Upper lobe of right lung (tissue), 1 donor: ENCODE measurements around the gene TARP.
"Not testable (repeated sequence)": the region's sequence is repeated elsewhere in the genome, so short reads cannot be mapped to it uniquely, and the experiment has no call there.

Source experiments
- ATAC-seq: fragments of 200-7000 bp; cut with Tn5 transposase; one replicate; pipeline ENCODE4 v1.9.1; 2020; ENCODE audit warnings: mild to moderate bottlenecking, moderate library complexity
- DNase-seq: peaks from one replicate; pipeline ENCODE4 v3.0.0-alpha.2; 2020
- H3K27ac ChIP-seq: fragments of 200-600 bp; one replicate; pipeline ENCODE4 v1.8.0; 2022
- H3K27me3 ChIP-seq: fragments of 200-600 bp; one replicate; pipeline ENCODE4 v1.8.0; 2022; ENCODE audit warnings: mild to moderate bottlenecking
- H3K36me3 ChIP-seq: fragments of 200-600 bp; one replicate; pipeline ENCODE4 v1.8.0; 2022
- H3K4me1 ChIP-seq: fragments of 200-600 bp; one replicate; pipeline ENCODE4 v1.8.0; 2022
- H3K4me3 ChIP-seq: fragments of 200-600 bp; one replicate; pipeline ENCODE4 v1.8.0; 2022; ENCODE audit warnings: mild to moderate bottlenecking
- H3K9me3 ChIP-seq: fragments of 200-600 bp; one replicate; pipeline ENCODE4 v1.8.0; 2022
- intact Hi-C: fragments of 100-400 bp; cut with DNase I; formaldehyde crosslinking; loops from one replicate; pipeline ENCODE4 v1.11.0; 2022
- TF ChIP-seq, protein P1 (sequence below): fragments of 200-600 bp; IDR thresholded peaks from one replicate; pipeline ENCODE4 v1.8.0; 2022; ENCODE audit warnings: antibody characterized with exemption
- donor health status: DM: no; HTN: yes; CAD: no; lungs with severe emphysema.

Gene TARP

DNA sequence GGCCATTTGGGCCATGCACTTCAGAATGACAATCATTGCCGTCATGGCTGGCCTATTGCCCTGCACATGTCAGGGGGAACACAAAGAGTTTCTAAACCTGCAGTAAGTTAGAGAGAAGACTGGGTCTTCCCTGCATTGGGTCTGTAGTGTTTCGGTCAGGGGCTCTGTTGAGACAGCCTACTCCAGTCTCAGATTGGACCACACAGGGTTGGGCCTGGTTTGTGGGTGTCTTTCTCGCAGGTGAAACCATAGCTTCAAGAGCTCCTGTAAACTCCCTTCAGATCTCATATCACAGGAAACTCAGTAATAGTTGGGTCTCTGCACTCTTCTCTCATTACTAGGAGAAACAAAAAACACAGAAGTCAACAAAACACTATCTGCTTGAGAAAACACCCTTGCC lies 7.3 kb upstream of the TARP start:
- Histone ChIP-seq H3K27me3 (peaks cover 3% of the 10 kb centered on the region), H3K4me3 (no peak overlapping the region), H3K9me3 (no peaks in the 10 kb centered on the region), H3K27ac (no peak overlapping the region), H3K36me3 (no peaks in the 10 kb centered on the region), H3K4me1 (no peaks in the 10 kb centered on the region)
- TF ChIP-seq, protein P1, sequence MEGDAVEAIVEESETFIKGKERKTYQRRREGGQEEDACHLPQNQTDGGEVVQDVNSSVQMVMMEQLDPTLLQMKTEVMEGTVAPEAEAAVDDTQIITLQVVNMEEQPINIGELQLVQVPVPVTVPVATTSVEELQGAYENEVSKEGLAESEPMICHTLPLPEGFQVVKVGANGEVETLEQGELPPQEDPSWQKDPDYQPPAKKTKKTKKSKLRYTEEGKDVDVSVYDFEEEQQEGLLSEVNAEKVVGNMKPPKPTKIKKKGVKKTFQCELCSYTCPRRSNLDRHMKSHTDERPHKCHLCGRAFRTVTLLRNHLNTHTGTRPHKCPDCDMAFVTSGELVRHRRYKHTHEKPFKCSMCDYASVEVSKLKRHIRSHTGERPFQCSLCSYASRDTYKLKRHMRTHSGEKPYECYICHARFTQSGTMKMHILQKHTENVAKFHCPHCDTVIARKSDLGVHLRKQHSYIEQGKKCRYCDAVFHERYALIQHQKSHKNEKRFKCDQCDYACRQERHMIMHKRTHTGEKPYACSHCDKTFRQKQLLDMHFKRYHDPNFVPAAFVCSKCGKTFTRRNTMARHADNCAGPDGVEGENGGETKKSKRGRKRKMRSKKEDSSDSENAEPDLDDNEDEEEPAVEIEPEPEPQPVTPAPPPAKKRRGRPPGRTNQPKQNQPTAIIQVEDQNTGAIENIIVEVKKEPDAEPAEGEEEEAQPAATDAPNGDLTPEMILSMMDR: no peak
- ATAC-seq (no peak), DNase-seq (no peak)
- intact Hi-C loops: no loop called here

DNA sequence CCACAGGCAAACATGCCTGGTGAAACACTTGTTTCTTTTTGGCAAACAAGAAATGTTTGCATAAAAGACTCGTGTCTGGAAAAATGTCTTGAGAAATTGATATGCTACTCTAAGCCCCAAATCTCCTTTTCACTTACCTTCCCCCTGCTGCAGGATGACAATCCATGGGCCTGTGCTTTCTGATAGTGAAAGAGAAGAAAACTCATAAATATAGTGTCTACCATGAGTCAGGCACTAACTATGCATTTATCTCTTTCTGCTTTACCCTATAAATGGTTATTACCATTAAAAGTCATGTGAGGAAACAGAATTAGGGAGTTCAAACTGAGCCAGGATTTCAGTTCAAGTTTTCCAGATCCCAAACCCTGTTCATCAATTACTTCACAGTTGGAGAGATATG lies 6.6 kb upstream of the TARP start:
- intact Hi-C loops: no loop called here
- no peaks in the 10 kb centered on the region for H3K9me3 ChIP-seq
- ATAC-seq (no peak), DNase-seq (no peak)
- no peak overlapping the region for H3K27ac ChIP-seq
- H3K4me3 ChIP-seq: no peak overlapping the region
- TF ChIP-seq, protein P1: no peak
- H3K36me3 ChIP-seq: no peaks in the 10 kb centered on the region
- no peaks in the 10 kb centered on the region for H3K4me1 ChIP-seq
- peaks cover 3% of the 10 kb centered on the region for H3K27me3 ChIP-seq

DNA sequence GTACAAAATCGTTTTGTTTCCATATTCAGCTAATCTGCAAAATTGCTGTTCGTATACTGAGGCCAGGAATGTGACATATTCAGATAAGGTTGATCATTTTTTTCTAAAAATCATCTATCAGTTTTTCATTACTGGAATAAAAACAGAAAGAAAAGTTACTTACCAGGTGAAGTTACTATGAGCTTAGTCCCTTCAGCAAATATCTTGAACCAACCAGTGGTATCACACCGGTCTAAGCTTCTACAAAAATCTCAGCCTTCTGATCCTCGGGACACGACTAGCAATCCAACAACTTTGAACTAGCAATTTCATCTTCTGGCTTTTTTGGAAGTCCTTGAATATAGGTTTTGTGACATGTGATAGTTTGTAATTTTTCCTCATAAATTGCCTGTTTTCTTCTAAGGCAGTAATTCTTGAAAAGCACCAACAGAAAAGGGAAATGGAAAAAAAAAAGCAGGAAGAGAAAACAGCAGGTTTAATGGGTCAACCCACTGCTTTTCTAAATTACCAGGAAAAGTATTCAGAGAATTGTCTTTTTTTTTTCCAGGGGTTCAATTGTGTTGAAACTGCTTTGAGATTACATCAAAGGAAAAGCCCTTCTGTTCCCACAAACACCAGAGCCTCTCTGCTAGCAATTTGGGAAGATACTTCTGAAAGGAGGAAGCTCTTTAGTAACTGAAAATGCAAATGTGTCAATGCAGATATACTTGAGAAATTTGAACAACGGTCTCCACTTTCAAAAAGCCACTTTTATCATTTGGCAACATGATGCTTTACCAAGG lies 2.9 kb upstream of the TARP start:
- Histone ChIP-seq H3K27ac (no peak overlapping the region), H3K9me3 (no peaks in the 10 kb centered on the region), H3K36me3 (no peaks in the 10 kb centered on the region), H3K4me1 (no peaks in the 10 kb centered on the region), H3K27me3 (no peaks in the 10 kb centered on the region), H3K4me3 (no peak overlapping the region)
- intact Hi-C loops: no loop called here
- ATAC-seq: no peak
- TF ChIP-seq, protein P1: no peak
- no peak for DNase-seq

DNA sequence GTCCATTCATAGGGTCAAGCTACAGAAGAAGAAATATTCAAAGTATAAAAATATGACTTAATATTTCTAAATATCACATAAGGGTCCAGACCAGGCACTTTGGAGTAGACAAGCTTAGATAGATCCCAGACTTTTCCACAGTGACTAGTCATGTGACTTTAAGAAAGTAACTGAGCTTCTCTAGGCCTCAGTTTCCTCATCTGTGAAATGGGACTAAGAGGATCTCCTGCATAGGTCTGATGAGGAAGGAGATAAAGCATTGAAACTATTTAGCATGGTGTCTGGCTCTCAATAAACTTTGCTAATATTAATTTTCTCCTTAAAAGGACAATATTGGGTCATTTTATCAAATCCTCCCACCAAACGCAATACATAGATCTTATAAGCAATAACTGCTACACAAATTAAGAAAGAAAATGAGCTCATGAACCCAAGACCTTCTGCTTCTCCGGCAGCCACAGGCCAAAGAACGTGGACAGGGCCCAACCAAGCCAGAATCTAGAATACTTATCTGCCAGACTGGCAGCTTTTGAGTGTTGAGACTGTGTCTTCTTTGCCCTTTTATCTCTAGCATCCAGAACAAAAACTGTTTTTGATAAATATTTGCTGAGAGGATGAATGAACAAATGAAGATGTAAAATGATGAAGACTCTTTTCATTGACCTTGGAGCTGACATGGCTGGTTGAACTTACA lies 1.6 kb upstream of the TARP start:
- ATAC-seq (no peak), DNase-seq (no peak)
- TF ChIP-seq, protein P1: no peak
- Histone ChIP-seq H3K9me3 (no peaks in the 10 kb centered on the region), H3K36me3 (no peaks in the 10 kb centered on the region), H3K4me3 (no peak overlapping the region), H3K27ac (no peak overlapping the region), H3K4me1 (no peaks in the 10 kb centered on the region), H3K27me3 (no peaks in the 10 kb centered on the region)
- intact Hi-C loops: no loop called here

DNA sequence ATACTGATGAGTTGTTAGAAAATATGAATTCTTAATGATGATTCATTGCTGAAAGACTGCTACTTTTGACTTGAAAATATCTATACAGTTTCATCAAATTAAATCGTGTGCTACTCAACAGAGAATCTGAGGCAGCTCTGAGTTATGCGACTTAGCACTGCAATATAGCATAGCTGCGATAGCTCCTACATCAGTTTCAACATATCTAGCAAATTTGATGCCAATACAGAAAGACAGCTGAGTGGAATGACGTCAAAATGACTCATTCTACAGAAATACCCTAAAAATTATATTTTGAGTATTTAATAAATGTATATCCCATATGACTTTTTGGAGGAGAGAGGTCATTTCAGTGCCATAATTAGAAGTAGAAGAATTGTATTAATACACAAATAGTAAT lies 1.1 kb upstream of the TARP start:
- no peak for DNase-seq
- H3K27me3 ChIP-seq: no peaks in the 10 kb centered on the region
- no peaks in the 10 kb centered on the region for H3K36me3 ChIP-seq
- no peak for ATAC-seq
- no peaks in the 10 kb centered on the region for H3K4me1 ChIP-seq
- intact Hi-C loops: no loop called here
- no peaks in the 10 kb centered on the region for H3K9me3 ChIP-seq
- TF ChIP-seq, protein P1: no peak
- H3K27ac ChIP-seq: no peak overlapping the region
- H3K4me3 ChIP-seq: no peak overlapping the region

DNA sequence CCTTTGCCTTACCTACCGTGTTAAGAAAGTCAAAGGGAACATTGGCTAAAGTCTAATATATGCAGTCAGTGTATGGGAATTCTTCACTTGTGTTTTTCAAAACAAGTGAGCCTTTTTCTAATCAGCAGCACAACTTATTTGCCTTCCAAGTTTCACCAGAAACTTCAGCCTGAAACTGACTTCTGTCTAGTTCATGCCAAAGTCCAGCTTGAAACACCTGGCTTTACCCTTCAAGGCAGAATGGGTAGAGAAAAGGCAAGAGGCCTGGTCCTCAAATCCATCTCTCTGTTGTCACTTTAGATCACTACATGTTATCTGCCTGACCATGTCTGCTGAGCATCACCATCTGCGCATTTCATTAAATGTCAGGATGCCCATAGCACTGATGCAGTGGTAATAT lies 3.0 kb downstream of the TARP start:
- ATAC-seq, H3K4me3 ChIP-seq, H3K36me3 ChIP-seq, H3K27ac ChIP-seq, H3K9me3 ChIP-seq, H3K27me3 ChIP-seq, H3K4me1 ChIP-seq, intact Hi-C loops, DNase-seq: not testable (repeated sequence)

DNA sequence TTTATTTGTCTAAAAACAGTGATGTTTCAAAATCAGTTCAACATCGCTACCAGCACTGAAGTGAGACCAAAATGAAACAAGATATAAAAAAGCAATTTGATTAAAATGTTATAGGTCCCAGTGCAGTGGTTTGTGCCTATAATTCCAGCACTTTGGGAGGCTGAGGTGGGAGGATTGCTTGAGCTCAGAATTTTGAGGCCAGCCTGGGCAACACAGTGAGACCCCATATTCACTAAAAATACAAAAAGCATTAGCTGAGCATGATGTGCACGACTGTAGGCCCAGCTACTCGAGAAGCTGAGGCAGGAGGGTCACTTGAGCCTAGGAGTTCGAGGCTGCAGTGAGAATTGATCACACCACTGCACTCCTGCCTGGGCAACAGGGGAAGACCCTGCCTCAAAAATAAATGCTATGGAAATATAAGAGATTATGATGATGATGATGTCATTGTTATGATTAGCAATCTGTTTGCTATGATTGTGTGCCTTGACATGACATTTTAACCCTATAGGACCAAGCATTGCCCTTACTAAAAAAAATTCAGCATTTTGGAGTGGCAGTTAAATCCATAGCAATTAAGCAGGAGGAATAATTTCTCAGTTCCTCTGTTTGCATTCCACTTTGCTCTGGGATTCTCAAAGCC lies 3.6 kb downstream of the TARP start:
- H3K9me3 ChIP-seq, H3K27me3 ChIP-seq, DNase-seq, ATAC-seq, H3K4me1 ChIP-seq, H3K36me3 ChIP-seq, H3K4me3 ChIP-seq, intact Hi-C loops, H3K27ac ChIP-seq: not testable (repeated sequence)

DNA sequence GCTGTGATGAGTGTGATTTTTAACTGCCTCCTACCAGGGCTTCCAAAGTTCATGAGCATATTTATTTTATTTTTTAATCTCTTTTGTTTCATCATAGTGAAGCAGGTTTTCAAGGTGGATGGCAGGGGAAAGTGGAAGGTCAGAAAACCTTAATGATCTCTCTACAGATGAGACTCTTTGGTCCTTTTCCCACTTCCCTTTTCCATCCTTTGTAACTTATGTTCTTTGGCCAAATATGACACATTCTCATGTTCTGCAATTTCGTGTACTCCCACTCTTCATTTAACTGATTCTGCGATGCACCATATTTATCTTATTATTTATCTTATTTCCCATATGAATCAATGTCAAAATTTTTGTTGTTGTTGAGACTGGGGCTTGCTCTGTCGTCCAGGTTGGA lies 7.5 kb downstream of the TARP start:
- H3K4me1 ChIP-seq, H3K9me3 ChIP-seq, intact Hi-C loops, H3K4me3 ChIP-seq, H3K27ac ChIP-seq, H3K27me3 ChIP-seq, DNase-seq, H3K36me3 ChIP-seq: not testable (repeated sequence)
- ATAC-seq: peak; percentile 49

DNA sequence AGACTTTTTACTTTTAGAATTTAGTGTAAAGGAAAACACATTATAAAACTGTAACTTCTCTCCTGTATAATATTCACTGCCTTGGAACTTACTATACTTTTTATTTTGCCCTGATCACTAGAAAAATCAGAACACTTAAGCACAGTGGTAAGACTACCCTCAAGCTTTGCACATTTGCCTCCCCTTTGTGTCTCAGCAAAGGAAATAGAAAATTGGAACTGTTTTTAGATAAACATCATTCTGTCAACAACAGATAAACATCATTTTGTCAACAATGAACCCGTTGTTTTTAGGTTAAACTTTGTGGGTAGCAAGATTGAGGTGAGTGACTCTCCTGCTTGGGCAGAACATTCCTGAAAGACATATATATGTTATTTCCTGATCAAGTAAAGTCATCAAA lies 8.8 kb downstream of the TARP start:
- intact Hi-C loops, H3K9me3 ChIP-seq, DNase-seq, H3K27me3 ChIP-seq, H3K36me3 ChIP-seq, ATAC-seq, H3K4me1 ChIP-seq, H3K4me3 ChIP-seq, H3K27ac ChIP-seq: not testable (repeated sequence)
